ACC112 (cell line): ENCODE results near the gene ABHD1.

Experiments used
- H2AFZ ChIP-seq: fragments of 200-600 bp; sonication (generic); one replicate; pipeline ENCODE4 v1.6.0; 2017; ENCODE audit warnings: antibody characterized with exemption, low read length; ENCODE audit not compliant: unreplicated experiment
- H3K27ac ChIP-seq: fragments of 200-600 bp; sonication (generic); 2 replicates; pipeline ENCODE4 v1.5.1; 2014; ENCODE audit warnings: low read depth, mild to moderate bottlenecking, antibody characterized with exemption, low read length, moderate library complexity
- H3K27me3 ChIP-seq: fragments of 200-600 bp; sonication (generic); 2 replicates; pipeline ENCODE4 v1.6.1; 2014; ENCODE audit warnings: mild to moderate bottlenecking, antibody characterized with exemption, low read length, moderate library complexity, mixed read lengths; ENCODE audit not compliant: insufficient read depth
- H3K36me3 ChIP-seq: fragments of 200-600 bp; sonication (generic); 2 replicates; pipeline ENCODE4 v1.6.1; 2016; ENCODE audit warnings: mild to moderate bottlenecking, antibody characterized with exemption, low read length, moderate library complexity, mixed read lengths; ENCODE audit not compliant: insufficient read depth
- H3K4me1 ChIP-seq: fragments of 200-600 bp; sonication (generic); one replicate; pipeline ENCODE4 v1.6.1; 2016; ENCODE audit warnings: low read length, mixed read lengths; ENCODE audit not compliant: insufficient read depth, unreplicated experiment, control insufficient read depth
- H3K4me3 ChIP-seq: fragments of 200-600 bp; sonication (generic); 2 replicates; pipeline ENCODE4 v1.5.1; 2014; ENCODE audit warnings: mild to moderate bottlenecking, low read depth, low read length
- H3K79me2 ChIP-seq: fragments of 200-600 bp; sonication (generic); one replicate; pipeline ENCODE4 v1.6.0; 2016; ENCODE audit warnings: low read length; ENCODE audit not compliant: control insufficient read depth, unreplicated experiment, insufficient read depth

Gene ABHD1

GRCh38 chr2:27138111-27138510, 14.5 kb downstream of the ABHD1 start:
- H3K79me2 ChIP-seq: peaks cover 11% of the 10 kb centered on the region
- H3K27me3 ChIP-seq: peaks cover 9% of the 10 kb centered on the region
- H2AFZ ChIP-seq: no peak overlapping the region
- no peak overlapping the region for H3K4me3 ChIP-seq
- peaks cover 3% of the 10 kb centered on the region for H3K4me1 ChIP-seq
- no peaks in the 10 kb centered on the region for H3K36me3 ChIP-seq
- no peak overlapping the region for H3K27ac ChIP-seq

DNA sequence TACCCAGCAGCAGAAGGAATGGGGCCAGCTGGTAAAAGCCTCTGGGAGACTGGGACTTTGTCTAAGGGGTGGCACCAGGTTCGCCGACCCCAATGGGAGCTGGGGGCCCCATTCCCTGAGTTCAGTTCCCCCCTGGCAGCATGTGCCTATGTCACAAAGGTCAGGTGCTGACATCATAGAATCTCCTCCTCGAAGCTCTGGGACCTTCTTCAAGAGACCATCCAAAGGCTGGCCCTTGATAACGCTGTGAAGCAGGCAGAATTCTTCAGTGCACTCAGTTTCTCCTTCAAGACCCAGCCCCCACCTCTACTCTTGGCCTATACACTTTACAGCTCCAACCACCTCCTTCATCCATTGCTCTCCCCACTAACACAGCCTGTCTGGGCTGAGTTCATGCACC, 15.7 kb downstream of the ABHD1 start, which contains the start of gene PRR30:
Gene PRR30 (minus strand): TSS at position 101 of the 400 bp plus-strand sequence. CDS start 1,081 bp downstream, outside the sequence.
- no peaks in the 10 kb centered on the region for H3K36me3 ChIP-seq
- H3K79me2 ChIP-seq: no peaks in the 10 kb centered on the region
- no peak within 1 kb of the TSS for H3K4me3 ChIP-seq
- H3K27ac ChIP-seq: no peak within 1 kb of the TSS
- H3K4me1 ChIP-seq: no peaks in the 10 kb centered on the region
- no peak within 1 kb of the TSS for H2AFZ ChIP-seq
- H3K27me3 ChIP-seq: peaks cover 19% of the 10 kb centered on the region

- no peak overlapping the region for H3K4me3 ChIP-seq
- no peak overlapping the region for H2AFZ ChIP-seq
Measured at GRCh38 chr2:27143285-27143684, 19.7 kb downstream of the ABHD1 start.

DNA sequence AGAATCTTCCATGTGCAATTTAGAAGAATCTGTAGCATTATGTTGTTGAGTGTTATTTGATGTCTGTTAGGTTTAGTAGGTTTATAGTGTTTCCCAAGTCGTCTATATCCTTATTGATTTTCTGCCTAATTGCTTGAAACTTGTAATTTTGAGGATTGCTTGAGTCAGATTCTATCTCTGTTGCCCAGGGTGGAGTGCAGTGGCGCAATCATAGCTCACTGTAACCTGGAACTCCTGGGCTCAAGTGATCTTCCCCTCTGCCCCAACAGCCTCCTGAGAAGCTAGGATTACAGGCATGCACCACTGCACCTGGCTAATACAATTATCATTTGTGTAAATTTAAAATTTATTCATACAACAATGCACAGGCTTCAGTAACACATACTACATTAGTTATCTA, 22.1 kb downstream of the ABHD1 start:
- peaks cover 19% of the 10 kb centered on the region for H3K27me3 ChIP-seq
- H3K4me3 ChIP-seq: no peak overlapping the region
- no peaks in the 10 kb centered on the region for H3K4me1 ChIP-seq
- H3K79me2 ChIP-seq: no peaks in the 10 kb centered on the region
- H2AFZ ChIP-seq: no peak overlapping the region
- H3K36me3 ChIP-seq: no peaks in the 10 kb centered on the region
- H3K27ac ChIP-seq: no peak overlapping the region

More at GRCh38 chr2:27143285-27143684, 19.7 kb downstream of the ABHD1 start:
- Histone ChIP-seq H3K27ac (no peak overlapping the region), H3K36me3 (no peaks in the 10 kb centered on the region), H3K4me1 (no peaks in the 10 kb centered on the region), H3K79me2 (no peaks in the 10 kb centered on the region), H3K27me3 (peaks cover 19% of the 10 kb centered on the region)

DNA sequence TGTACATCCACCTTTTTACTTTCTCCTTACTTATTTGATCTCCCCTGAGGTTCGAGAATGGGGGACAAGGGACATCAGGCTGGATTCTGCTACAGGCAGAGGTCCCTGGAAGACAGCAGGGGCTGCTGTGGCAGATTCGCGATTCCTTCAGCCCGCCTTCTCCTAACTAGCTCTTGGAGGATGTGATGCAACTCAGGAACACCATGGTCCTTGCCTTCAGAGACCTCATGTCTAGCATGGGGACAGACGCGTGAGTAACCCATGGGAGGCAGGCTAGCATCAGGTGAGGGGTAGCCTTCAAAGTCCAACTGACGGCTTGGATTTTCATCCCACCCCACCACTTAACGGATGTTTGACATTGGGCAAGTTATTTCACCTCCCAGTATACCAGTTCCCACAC, 24.3 kb downstream of the ABHD1 start:
- H3K4me3 ChIP-seq: no peak overlapping the region

GRCh38 chr2:27148801-27149439, 25.3 kb downstream of the ABHD1 start, which contains the start of gene TCF23:
Gene TCF23 (plus strand): TSS chr2:27149004. CDS start chr2:27149134, 130 bp downstream.
- H3K27me3 ChIP-seq: peaks cover 2% of the 10 kb centered on the region
- no peak within 1 kb of the TSS for H2AFZ ChIP-seq
- no peaks in the 10 kb centered on the region for H3K36me3 ChIP-seq
- H3K27ac ChIP-seq: no peak within 1 kb of the TSS
- H3K79me2 ChIP-seq: no peaks in the 10 kb centered on the region
- H3K4me1 ChIP-seq: no peaks in the 10 kb centered on the region
- no peak within 1 kb of the TSS for H3K4me3 ChIP-seq

More for the DNA sequence above, 24.3 kb downstream of the ABHD1 start:
- Histone ChIP-seq H3K27ac (no peak overlapping the region), H3K4me1 (no peaks in the 10 kb centered on the region), H3K36me3 (no peaks in the 10 kb centered on the region), H3K79me2 (no peaks in the 10 kb centered on the region), H3K27me3 (peaks cover 12% of the 10 kb centered on the region), H2AFZ (no peak overlapping the region)

- Histone ChIP-seq H2AFZ (no peak overlapping the region), H3K79me2 (no peaks in the 10 kb centered on the region)
Measured at GRCh38 chr2:27149570-27150405, 26.2 kb downstream of the ABHD1 start.

DNA sequence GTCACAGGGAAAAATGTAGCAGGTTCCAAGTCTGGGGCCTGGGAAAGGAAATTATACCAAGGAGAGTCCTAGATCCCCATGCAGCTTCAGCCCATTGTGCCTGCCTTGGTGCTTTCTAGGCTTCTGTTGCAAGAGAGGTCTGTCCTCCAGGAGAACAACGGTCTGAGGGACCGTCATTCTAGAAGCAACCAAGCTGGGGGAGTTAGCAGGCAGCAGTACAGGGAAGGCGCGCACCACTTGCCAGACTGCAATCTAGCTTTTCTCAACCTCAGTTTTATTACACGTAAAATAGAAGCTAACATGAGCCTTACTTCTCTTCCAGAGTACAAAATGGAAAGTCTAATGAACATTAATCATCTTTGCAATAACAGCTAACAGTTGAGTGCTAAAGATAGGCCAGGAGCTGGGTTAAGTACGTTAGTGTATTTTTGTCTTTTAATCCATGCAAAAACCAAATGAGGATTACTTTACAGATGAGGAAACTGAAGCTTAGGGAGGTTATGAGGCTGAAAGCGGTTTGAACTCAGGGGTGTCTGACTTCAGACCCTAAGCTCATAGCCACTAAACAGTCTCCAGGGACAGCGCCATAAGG, 27.1 kb downstream of the ABHD1 start:
- no peak overlapping the region for H3K27ac ChIP-seq
- H3K4me1 ChIP-seq: no peaks in the 10 kb centered on the region
- no peaks in the 10 kb centered on the region for H3K79me2 ChIP-seq
- no peak overlapping the region for H3K4me3 ChIP-seq
- H3K36me3 ChIP-seq: no peaks in the 10 kb centered on the region
- no peak overlapping the region for H2AFZ ChIP-seq
- no peaks in the 10 kb centered on the region for H3K27me3 ChIP-seq

More at GRCh38 chr2:27149570-27150405, 26.2 kb downstream of the ABHD1 start:
- H3K36me3 ChIP-seq: no peaks in the 10 kb centered on the region
- H3K27me3 ChIP-seq: no peaks in the 10 kb centered on the region
- H3K4me1 ChIP-seq: no peaks in the 10 kb centered on the region
- H3K4me3 ChIP-seq: no peak overlapping the region
- no peak overlapping the region for H3K27ac ChIP-seq

DNA sequence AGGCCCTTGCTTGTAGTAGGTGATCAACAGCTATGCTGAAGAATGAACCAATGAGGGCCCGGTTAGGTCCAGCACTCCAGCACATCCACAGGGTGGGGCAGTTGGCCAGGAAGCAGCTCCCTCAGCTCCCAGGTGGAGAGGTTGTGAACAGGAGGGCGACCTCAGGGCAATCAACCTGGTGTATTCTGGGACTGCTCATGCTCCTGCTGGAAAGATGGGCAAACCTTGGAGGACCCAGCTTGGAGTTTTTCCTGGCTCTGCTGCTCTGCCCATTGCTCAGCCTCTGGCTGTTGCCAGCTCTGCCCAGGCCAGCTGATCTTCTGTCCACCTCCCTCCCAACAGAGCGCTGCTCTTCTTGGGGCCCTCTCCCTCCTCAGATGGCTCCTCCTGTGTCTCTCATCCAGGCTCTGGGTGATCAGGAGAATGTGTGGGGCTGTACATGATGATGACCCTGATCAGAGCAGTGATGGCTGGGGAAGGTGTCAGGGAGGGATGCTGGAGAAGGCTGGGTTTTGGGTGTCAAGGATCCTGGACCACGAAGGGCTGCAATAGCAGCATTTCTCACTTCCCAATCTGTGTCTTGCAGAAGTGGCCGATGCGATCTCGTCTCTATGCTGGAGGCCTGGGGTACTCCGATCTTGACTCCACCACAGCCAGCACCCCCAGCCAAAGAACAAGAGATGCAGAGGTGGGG, 28.6 kb downstream of the ABHD1 start:
- H3K27ac ChIP-seq: no peak overlapping the region
- no peaks in the 10 kb centered on the region for H3K27me3 ChIP-seq
- no peaks in the 10 kb centered on the region for H3K4me1 ChIP-seq
- H3K4me3 ChIP-seq: no peak overlapping the region
- H3K79me2 ChIP-seq: no peaks in the 10 kb centered on the region
- no peak overlapping the region for H2AFZ ChIP-seq
- no peaks in the 10 kb centered on the region for H3K36me3 ChIP-seq

DNA sequence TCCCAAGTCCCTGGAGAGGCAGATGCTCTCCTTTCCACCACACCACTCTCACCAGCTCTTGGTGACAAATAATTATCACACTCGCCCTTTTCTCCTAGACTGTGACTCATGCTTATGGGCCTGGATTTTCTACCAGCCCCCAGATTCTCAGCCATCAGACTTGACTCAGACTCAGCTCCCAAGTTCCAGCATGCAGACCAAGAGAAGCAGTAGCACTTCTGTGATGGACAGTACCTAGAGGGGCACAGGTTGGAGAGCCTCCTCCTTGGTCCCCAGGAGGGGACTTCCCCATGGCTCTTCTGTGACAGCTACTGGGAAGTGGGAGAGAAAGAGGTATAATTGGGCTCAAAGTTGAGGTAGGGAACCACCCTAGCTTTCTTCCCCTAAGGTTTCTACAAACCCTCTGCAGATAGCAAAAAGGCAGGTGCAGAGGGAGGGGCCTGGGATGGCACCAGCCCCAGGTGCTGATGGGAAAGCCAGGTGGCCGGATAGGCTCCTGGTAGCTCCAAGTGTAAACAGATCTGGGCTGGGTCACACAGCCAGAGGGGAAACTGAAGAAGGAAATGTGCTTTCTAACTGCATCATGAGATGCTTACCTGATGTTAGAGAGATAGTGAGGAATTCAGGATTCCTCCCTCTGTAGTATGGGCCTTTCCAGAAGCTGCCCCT, 29.3 kb downstream of the ABHD1 start:
- Histone ChIP-seq H2AFZ (no peak overlapping the region), H3K27me3 (no peaks in the 10 kb centered on the region), H3K4me3 (no peak overlapping the region), H3K27ac (no peak overlapping the region), H3K4me1 (no peaks in the 10 kb centered on the region), H3K79me2 (no peaks in the 10 kb centered on the region), H3K36me3 (no peaks in the 10 kb centered on the region)
